Amniotic stem cell (primary cell): ENCODE measurements around the gene MYLK2.
"Not testable (repeated sequence)": the region's sequence is repeated elsewhere in the genome, so short reads cannot be mapped to it uniquely, and the experiment has no call there.

Experiments
- DNase-seq: peaks from one replicate; lab custom pipeline; 2025; lab: John Stamatoyannopoulos, UW

The MYLK2 gene

GRCh38 chr20:31815408-31816188, 3.6 kb upstream of the MYLK2 start:
- no peak for DNase-seq

GRCh38 chr20:31816221-31816620, 2.9 kb upstream of the MYLK2 start:
- DNase-seq: no peak

GRCh38 chr20:31817461-31817860, 1.7 kb upstream of the MYLK2 start:
- DNase-seq: no peak

- no peak for DNase-seq
These were observed 714 bp upstream of the MYLK2 start for GRCh38 chr20:31818376-31818908.

- DNase-seq: no peak
These were observed 1.1 kb downstream of the MYLK2 start for GRCh38 chr20:31820228-31820627.

- DNase-seq: no peak
These were observed 2.3 kb downstream of the MYLK2 start for GRCh38 chr20:31821427-31821826.

- no peak for DNase-seq
These were observed 3.5 kb downstream of the MYLK2 start for GRCh38 chr20:31822421-31823330.

- no peak for DNase-seq
These were observed 4.4 kb downstream of the MYLK2 start for GRCh38 chr20:31823360-31824124.

GRCh38 chr20:31824125-31824485, 4.9 kb downstream of the MYLK2 start:
- no peak for DNase-seq

GRCh38 chr20:31824554-31825313, 5.6 kb downstream of the MYLK2 start:
- no peak for DNase-seq

GRCh38 chr20:31826074-31826473, 6.9 kb downstream of the MYLK2 start:
- DNase-seq: no peak

- no peak for DNase-seq
These were observed 7.9 kb downstream of the MYLK2 start for GRCh38 chr20:31827059-31827458.

- DNase-seq: not testable (repeated sequence)
These were observed 8.9 kb downstream of the MYLK2 start for GRCh38 chr20:31828016-31828415.

GRCh38 chr20:31829731-31830130, 10.6 kb downstream of the MYLK2 start:
- no peak for DNase-seq

GRCh38 chr20:31830406-31830981, 11.3 kb downstream of the MYLK2 start:
- no peak for DNase-seq

GRCh38 chr20:31831211-31831610, 12.1 kb downstream of the MYLK2 start:
- DNase-seq: no peak

GRCh38 chr20:31831771-31832306, 12.7 kb downstream of the MYLK2 start:
- DNase-seq: no peak

- DNase-seq: no peak
These were observed 14.2 kb downstream of the MYLK2 start for GRCh38 chr20:31833130-31833930.

GRCh38 chr20:31833931-31834521, 14.9 kb downstream of the MYLK2 start:
- no peak for DNase-seq
